Jurkat, Clone E6-1 (cell line): Measurements from ENCODE around the gene ANKRD13A.
A peak's percentile ranks its signal among the peaks of the same experiment; 100 is the strongest.
"Not testable (repeated sequence)": the region's sequence is repeated elsewhere in the genome, so short reads cannot be mapped to it uniquely, and the experiment has no call there.

Source experiments
- DNase-seq: peaks from one replicate; pipeline ENCODE4 v3.0.0-alpha.2; 2011; ENCODE audit warnings: low read depth, low spot score
- H3K4me3 ChIP-seq: 2 replicates; pipeline ENCODE4 v1.5.1; 2011; ENCODE audit warnings: mild to moderate bottlenecking, low read length, control low read depth, moderate library complexity

The ANKRD13A gene

DNA sequence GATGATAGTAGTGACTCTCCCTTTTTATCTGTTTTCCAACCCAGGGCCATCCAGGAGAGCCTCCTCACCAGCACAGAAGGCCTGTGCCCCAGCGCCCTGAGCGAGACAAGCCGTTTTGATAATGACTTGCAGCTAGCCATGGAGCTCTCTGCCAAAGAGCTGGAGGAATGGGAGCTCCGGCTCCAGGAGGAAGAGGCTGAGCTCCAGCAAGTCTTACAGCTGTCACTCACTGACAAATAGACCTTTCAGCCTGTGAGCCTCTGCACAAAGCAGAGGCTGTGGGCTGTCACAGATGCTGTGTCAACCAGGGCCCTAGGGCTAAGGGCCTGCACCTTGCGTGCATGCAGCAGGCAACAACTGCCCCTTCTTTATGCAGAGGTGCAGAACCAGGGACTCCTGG, 38.1 kb downstream of the ANKRD13A start:
- H3K4me3 ChIP-seq: no peak overlapping the region
- DNase-seq: no peak

DNA sequence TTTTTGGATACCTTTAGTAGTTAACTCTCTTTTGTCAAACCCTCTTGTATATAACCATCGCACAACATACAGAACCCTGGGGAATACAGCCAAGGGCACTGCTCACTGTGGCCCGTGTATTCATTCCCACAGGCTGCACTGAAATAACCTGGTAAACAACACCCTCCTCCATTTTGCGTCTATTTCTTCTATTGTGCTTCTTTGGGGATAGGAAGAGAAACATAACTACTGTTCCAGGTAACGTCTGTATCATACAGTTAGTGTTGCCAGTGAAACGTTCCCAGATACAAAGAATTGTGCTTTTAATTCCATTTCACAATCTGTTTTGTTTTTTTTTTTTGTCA, 39.5 kb downstream of the ANKRD13A start:
- DNase-seq: no peak
- no peak overlapping the region for H3K4me3 ChIP-seq

DNA sequence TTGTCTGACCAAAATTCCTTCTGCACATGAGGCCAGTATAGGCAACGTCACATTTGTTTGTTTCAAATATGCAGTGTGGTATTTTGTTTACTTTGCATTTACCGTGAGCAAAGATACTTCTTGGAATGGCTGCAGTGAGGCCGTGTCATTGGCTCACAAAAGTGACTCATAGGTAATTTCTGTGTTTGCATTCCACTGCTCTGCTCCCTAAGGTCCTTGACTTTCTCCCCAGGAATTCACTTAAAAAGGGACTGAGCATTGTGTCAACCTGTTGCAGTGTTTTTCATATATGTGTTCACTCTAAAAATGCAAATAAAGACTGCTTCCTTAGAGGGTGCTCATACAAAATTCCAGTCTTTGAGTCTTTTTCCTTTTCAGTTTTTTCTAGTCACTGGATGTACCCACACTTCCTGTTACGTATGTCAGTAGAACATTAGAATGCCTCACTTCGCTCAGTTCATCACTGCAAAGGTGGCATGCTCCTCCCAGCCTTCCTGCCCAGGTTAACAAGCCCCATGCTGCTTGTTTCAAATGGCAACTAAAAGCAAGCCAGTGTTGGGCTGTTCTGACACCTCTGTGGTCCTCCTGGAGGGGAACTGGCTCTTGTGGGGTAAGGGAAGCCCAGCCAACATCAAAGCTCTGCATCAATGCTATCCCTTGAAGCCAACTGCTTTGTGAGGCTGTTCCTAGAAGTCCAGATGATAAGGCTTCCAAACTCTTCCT, 40.0 kb downstream of the ANKRD13A start:
- H3K4me3 ChIP-seq: no peak overlapping the region
- DNase-seq: peak; percentile 35

DNA sequence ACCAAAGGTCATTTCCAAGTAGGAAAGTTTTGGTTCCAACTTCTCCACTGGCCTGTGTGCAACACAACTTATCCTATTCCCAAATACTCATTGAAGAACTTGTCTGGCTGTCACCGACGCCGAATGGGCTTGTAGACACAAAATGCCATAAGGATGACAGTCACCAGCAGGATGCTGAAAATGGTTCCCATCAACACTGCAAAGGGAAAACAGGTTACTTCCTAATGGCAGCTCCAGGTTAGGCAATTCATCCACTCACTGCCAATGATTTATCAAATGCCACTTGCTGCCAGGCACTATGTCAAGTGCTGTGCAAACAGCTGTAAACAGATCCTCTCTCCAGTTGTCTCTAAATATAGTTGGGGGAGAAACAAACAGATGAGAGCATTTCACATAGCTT, 43.0 kb downstream of the ANKRD13A start:
- no peak overlapping the region for H3K4me3 ChIP-seq
- DNase-seq: no peak

DNA sequence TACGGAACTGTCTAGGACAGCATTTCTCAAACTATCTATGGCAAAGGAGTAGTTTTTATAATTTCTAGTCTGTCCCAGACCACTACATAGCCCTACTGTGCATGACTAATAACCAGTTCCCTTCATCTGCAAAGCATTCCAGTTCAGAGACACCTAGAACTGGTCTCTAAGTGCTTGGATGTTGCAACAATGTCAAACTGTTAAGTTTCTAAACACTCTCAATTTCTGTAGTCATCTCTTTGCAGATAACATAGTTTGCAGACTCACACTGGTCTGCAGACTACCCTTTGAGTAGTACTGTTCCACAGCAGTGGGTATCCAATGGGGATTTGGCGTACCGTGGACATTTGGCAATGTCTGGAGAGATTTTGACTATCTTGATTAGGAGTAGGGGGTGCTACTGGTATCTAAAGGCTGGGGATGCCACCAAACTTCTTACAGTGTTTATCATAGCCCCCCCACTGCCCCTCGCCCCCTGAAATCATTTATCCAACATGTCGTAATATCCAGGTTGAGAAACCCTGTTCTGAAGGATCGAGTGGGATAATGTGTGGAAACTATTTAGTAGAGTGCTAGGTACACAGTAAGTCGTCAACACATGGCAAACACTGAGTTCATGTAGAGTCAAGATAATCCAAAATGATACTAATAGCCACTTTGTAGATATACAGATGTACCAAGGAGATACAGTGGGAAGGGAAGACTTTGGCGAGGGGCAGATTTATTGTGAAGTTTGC, 47.4 kb downstream of the ANKRD13A start:
- DNase-seq: no peak
- H3K4me3 ChIP-seq: peak overlapping the region; percentile 79; the same call in 1 of the 2 replicates

DNA sequence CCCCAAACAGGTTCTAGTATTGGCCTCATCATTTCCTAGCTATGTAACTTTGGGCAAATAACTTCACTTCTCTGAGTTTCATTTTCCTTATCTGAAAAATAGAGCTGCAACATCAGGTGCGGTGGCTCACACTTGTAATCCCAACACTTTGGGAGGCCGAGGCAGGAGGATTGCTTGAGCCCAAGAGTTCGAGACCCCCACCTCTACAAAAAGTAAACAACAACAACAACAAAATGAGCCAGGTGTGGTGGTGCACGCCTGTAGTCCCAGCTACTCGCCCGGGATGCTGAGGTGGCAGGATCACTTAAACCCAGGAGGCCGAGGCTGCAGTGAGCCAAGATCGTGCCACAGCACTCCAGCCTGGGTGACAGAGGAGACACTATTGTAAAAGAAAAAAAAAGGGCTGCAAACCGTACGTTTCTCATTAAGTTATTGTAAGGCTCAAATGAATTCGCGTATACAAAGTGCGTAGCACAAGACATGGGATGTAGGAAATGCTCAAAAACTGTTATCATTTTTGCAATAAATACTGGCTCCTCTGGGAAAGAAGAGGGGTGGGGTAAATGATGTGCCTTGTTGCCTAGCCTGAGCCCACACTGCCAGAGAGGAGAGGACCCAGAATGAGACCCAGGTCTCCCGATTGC, 48.2 kb downstream of the ANKRD13A start:
- DNase-seq: no peak
- peak overlapping the region; percentile 79 for H3K4me3 ChIP-seq

DNA sequence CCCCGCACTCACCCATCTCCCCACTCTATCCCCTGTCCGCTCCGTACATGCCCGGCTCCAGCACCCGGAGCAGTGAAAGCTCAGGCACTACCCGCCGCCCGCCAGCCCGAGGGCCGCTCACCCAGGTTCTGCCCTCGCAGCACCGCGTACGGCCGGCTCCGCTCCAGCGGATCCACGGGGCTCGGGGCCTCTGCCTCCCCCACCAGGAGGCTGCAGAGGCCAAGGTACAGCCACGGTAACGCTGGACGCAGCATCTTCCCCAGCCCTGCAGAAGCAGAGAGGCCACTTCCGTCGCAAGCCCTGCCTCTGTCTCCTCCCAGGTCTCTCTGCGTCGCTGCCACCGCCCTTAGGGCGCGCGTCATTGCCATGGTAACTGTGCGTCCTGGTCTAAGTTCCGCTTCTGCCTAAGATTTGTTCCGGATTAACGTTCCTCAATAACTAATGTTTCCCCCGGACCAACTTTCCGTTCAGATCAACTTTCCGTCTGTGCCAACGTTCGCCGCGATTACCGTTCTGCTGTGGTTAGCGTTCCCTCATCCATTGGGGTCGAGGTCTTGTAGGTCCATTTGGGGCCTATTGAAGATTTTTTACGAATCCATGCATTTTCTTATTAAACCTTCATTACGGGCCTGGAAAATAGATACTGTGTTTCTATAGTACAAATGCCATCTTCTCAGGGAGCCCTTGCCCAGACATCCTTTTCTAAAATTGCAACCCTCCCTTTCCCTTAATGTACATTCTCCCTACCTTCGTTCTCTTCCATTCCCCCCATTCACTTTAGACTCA, 49.2 kb downstream of the ANKRD13A start, which contains the start of gene C12orf76:
C12orf76 (minus strand) TSS at position 281 of the 786 bp plus-strand sequence; CDS start at position 254, 27 bp downstream.
- peak within 1 kb of the TSS; percentile 79 for H3K4me3 ChIP-seq

DNA sequence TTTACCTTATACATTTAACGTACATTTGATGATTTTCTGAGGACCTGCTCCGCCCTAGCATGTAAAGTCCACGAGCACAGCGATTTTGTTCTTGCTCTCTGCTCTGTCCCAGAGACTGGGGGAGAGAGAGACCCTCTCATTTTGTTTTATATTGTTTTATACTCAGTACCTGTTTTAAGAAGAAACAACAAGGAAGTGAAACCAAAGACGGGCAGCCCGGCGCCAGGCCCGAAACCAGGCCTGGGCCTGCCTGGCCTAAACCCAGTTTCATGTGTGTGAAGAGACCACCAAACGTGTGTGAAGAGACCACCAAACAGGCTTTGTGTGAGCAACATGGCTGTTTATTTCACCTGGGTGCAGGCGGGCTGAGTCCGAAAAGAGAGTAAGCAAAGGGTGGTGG, 49.8 kb downstream of the ANKRD13A start:
- not testable (repeated sequence) for DNase-seq
- H3K4me3 ChIP-seq: peak overlapping the region; percentile 79

More for the DNA sequence above, 49.2 kb downstream of the ANKRD13A start, which contains the start of gene C12orf76:
- peak; percentile 97 for DNase-seq

DNA sequence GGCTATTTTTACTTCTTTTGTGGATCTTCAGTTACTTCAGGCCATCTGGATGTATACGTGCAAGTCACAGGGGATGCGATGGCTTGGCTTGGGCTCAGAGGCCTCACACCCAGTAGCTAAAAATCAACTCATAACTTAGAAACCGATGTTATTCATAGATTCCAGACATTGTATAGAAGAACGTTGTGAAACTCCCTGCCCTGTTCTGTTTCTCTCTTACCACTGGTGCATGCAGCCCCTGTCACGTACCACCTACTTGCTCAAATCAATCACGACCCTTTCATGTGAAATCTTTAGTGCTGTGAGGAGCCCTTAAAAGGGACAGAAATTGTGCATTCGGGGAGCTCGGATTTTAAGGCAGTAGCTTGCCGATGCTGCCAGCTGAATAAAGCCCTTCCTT, 50.4 kb downstream of the ANKRD13A start:
- H3K4me3 ChIP-seq, DNase-seq: not testable (repeated sequence)

DNA sequence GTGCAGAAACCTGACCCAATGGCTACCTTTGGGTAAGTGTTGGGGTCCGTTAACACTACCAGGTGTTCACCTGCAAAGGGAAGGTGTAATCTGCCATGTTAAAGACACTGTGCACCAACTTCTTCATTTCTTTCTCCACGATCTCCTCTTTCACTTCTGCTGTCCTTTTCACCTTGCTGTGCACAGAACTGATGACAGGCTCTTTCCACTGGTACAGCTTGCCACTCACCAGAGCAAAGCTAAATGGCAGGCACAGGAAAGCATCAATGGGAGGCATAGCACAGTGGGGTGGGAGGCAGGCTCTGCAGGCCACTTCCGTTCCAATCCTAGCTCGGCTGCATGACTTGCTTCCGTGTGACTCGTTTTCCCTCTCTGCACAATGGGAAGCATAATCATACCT, 51.7 kb downstream of the ANKRD13A start:
- H3K4me3 ChIP-seq: no peak overlapping the region
- no peak for DNase-seq

DNA sequence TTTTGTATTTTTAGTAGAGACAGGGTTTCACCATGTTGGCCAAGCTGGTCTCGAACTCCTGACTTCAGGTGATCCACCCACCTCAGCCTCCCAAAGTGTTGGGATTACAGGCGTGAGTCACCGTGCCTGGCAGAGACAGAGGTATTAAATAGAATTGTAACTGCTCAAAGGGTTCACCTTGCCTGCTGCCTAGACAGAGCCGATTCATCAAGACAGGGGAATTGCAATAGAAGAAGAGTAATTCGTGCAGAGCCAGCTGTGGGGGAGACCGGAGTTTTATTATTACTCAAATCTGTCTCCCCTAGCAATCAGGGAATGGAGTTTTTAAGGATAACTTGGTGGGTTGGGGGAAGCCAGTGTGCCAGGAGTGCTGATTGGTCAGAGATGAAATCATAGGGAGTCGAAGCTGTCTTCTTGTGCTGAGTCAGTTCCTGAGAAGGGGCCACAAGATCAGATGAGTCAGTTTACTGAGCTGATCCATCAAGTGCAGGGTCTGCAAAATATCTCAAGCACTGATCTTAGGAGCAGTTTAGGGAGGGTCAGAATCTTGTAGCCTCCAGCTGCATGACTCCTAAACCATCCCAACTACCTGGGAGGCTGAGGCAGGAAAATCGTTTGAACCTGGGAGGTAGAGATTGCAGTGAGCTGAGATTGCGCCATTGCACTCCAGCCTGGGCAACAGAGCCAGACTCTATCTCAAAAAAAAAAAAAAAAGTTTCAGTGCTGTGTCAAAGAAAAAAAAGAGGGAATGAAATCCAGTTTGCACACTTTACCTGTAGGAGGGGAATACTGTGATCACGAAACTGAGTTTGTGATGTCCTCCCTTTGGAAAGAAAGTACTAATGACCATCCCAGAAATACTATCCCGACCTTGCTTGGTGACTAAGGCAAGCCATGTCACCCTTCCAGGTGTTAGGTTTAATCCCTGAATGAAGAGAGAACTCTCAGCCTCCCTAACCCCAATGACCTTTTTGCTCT, 56.4 kb downstream of the ANKRD13A start:
- DNase-seq, H3K4me3 ChIP-seq: not testable (repeated sequence)

DNA sequence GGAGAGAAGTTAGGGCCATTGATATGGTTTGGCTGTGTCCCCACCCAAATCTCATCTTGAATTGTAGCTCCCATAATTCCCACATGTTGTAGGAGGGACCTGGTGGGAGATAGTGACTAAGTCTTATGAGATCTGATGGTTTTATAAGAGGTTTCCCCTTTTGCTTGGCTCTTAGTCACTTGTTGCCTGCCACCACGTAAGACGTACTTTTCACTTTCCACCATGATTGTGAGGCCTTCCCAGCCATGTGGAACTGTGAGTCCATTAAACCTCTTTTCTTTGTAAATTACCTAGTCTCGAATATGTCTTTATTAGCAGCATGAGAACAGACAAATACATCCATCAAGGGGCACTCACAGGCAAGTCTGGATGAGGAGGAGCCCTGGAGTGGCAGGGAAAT, 57.4 kb downstream of the ANKRD13A start:
- not testable (repeated sequence) for H3K4me3 ChIP-seq

DNA sequence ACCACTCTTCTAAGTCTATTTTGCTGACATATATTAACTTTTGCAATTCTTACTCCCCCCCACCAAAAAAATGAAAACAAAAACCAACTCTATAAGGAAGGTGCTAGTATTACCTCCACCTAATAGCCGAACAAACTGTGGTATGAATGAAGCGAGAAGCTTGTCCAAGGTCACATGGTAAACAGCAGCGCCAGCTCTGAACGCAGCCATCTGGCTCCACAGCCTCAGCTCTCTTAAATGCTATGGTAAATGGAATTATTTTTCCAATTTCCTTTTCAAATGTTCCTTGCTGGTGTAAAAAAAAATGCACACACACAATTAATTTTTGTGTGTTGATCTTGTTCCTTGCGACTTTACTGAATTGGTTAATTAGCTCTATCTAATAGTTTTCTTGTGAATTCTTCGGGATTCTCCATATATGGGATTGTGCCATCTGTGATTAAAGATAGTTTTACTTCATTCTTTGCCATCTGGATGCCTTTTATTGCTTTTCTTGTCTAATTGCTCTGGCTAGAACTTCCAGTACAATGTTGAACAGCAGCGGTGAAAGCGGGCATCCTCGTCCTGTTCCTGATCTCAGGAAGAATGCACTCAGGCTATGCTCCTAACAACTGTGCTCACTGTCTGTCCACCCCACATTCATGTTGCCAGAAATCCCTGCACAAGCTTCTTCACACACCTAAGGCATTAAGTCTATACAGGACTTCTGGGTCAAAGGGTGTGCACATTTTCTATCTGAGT, 59.8 kb downstream of the ANKRD13A start:
- H3K4me3 ChIP-seq: no peak overlapping the region
- no peak for DNase-seq

More for the DNA sequence above, 57.4 kb downstream of the ANKRD13A start:
- DNase-seq: not testable (repeated sequence)

DNA sequence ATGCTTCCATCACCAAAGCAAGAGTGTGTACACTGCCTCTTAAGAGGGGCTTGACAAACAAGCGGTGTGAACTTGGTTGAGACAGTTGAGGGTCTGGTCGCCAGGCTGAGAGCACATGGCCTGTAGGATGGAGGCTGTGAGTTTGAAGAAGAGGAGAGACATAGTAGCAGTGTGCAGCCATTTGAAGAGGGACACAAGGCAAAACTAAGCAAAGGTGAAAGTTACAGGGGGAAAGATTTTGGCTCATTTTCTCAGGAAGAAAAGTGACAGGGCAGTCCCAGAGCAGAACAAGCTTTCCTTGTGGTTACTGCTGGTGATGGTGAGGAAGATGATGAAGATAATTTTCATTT, 60.4 kb downstream of the ANKRD13A start:
- H3K4me3 ChIP-seq: no peak overlapping the region
- DNase-seq: no peak

DNA sequence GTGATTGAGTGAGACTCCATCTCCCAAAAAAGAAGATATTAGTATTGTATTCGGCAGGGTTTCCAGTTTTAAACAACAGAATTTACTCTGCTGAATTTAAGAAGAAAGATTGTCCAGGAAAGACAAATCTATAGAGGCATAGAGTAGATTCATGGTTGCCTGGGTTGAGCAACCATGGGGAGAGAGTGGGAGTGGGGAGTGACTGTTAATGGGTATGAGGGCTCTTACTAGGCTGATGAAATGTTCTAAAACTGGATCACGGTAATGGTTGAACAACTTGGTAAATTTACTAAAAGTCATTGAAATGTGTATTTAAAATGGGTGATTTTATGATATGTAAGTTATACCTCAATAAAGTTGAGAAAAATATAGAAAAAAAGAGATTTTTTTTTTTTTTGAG, 63.0 kb downstream of the ANKRD13A start:
- no peak for DNase-seq
- H3K4me3 ChIP-seq: no peak overlapping the region

DNA sequence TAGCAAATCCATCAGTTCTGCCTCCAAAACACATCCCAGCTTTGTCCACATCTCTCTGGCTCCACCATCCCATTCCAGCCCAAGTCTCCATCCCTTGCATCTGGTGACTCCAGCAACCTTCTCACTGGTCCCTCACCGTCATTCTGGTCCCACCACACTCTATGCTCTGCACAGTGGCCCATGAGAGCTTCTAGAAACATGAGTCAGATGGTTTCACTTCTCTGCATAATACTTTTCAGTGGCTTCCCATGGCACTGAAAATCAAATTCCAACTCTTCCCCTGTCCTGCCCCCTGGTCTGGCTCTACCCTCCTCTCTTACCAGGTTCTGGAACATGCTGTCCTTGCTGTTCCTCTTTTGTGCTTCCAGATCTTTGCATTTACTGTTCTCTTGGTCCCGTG, 66.3 kb downstream of the ANKRD13A start:
- no peak overlapping the region for H3K4me3 ChIP-seq
- DNase-seq: no peak

DNA sequence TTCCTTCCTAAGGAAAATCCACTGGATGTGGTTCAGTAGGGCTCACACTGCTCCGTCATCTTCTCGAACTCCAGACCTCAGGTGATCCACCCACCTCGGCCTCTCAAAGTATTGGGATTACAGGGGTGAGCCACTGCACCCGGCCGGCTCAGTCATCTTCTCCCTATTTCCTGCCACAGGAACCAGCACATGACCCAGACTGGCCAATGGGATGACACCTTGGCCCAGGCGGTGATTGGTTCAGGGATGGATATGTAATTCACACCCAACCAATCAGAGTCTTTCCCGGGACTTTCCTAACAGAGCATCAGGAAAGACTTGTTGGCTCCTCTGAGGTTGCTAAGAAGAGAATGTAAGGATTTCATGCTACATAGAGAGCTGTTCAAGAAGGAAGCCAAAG, 68.3 kb downstream of the ANKRD13A start:
- peak; percentile 12 for DNase-seq
- H3K4me3 ChIP-seq: no peak overlapping the region

DNA sequence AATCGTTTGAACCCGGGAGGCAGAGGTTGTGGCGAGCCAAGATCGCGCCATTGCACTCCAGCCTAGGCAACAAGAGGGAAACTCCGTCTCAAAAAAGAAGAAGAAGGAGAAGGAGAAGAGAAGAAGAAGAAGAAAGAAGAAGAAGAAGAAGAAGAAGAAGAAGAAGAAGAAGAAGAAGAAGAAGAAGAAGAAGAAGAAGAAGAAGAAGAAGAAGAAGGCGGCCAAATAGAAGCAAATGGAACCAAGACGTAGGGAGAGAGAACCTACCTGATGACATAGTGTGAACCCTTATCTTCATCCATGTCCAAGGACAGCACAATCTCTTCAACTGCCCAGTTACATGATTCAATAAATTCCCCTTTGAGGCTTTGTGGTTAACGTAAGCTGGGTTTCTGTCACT, 68.9 kb downstream of the ANKRD13A start:
- H3K4me3 ChIP-seq, DNase-seq: not testable (repeated sequence)
